Adrenal gland (tissue), 5 donors: Measurements from ENCODE around the gene KCNK13.

ENCODE experiments used
- POLR2A ChIP-seq, 2 donors: fragments of 450-650 bp; IDR thresholded peaks; one replicate each; pipeline ENCODE4 v1.6.1; 2017; ENCODE audit warnings: antibody characterized with exemption in 2 of 2, mild to moderate bottlenecking in 2 of 2, moderate library complexity in 1 of 2
- TF ChIP-seq, protein P1 (sequence below), 6 experiments: fragments of 450-650 bp in 4 of 6; fragments of 200-600 bp in 2 of 6; sonication (generic) in 1 of 6; IDR thresholded peaks; 1 replicate in 5 of 6; 2 replicates in 1 of 6; pipeline versions ENCODE4 v1.5.1 to v1.8.0; 2016 to 2021; ENCODE audit warnings: antibody characterized with exemption in 6 of 6, mild to moderate bottlenecking in 2 of 6, moderate library complexity in 1 of 6
- donor health status: DM: no; HTN: no; CAD: no.

DNA sequence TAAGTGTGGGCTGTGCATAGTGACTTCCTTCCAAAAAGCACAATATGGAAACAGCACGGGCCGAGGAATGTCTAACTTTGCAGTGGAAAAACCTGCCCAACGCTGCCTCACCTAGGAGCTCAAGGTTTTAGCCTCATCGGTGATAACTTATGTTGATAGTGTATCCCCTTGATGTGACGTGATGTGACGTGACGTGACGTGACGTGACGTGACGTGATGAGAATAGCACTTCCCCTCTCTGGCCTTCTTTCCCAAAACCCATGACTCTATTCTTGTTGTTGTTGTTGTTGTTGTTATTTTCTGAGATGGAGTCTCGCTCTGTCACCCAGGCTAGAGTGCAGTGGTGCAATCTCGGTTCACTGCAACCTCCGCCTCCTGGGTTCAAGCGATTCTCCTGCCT is 64.5 kb downstream of the KCNK13 start:
- TF ChIP-seq, protein P1, sequence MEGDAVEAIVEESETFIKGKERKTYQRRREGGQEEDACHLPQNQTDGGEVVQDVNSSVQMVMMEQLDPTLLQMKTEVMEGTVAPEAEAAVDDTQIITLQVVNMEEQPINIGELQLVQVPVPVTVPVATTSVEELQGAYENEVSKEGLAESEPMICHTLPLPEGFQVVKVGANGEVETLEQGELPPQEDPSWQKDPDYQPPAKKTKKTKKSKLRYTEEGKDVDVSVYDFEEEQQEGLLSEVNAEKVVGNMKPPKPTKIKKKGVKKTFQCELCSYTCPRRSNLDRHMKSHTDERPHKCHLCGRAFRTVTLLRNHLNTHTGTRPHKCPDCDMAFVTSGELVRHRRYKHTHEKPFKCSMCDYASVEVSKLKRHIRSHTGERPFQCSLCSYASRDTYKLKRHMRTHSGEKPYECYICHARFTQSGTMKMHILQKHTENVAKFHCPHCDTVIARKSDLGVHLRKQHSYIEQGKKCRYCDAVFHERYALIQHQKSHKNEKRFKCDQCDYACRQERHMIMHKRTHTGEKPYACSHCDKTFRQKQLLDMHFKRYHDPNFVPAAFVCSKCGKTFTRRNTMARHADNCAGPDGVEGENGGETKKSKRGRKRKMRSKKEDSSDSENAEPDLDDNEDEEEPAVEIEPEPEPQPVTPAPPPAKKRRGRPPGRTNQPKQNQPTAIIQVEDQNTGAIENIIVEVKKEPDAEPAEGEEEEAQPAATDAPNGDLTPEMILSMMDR (IDR thresholded peaks at IDR 0.05) = no peak
- no peak for TF ChIP-seq POLR2A (IDR thresholded peaks at IDR 0.05)
